CD14-positive monocyte (primary cell): ENCODE results near the gene DPP10. TPM values are rescaled to one million over a fixed set of nuclear protein-coding genes. Genes with fewer than 3 reads are reported as not detected.

Source experiments
- DNase-seq, 3 donors: peaks; one replicate each; pipeline ENCODE4 v3.0.0-alpha.2; 2011 to 2022
- H2AFZ ChIP-seq: 2 replicates; pipeline ENCODE4 v1.6.0; 2012; ENCODE audit warnings: mild to moderate bottlenecking, low read depth, low read length, inconsistent platforms; ENCODE audit not compliant: insufficient read depth, poor library complexity, severe bottlenecking
- H3K27ac ChIP-seq, 2 donors: 1 replicate in 1 of 2; 2 replicates in 1 of 2; pipeline ENCODE4 v1.5.1; 2012 to 2013; ENCODE audit warnings: low read length in 2 of 2, control low read depth in 1 of 2, inconsistent platforms in 1 of 2, low read depth in 1 of 2, mild to moderate bottlenecking in 1 of 2
- H3K27me3 ChIP-seq, 2 donors: one replicate each; pipeline versions ENCODE4 v1.6.0 to v1.6.1; 2011 to 2013; ENCODE audit warnings: low read length in 2 of 2; ENCODE audit not compliant: control insufficient read depth in 2 of 2, insufficient read depth in 2 of 2
- H3K36me3 ChIP-seq, 2 donors: replicated peaks in 1 of 2; 1 replicate in 1 of 2; 2 replicates in 1 of 2; pipeline versions ENCODE4 v1.5.1 to v1.6.1; 2012 to 2013; ENCODE audit warnings: low read length in 2 of 2, control low read depth in 1 of 2, inconsistent platforms in 1 of 2, mild to moderate bottlenecking in 1 of 2; ENCODE audit not compliant: insufficient read depth in 2 of 2, control insufficient read depth in 1 of 2
- H3K4me1 ChIP-seq, 2 donors: 1 replicate in 1 of 2; 2 replicates in 1 of 2; pipeline versions ENCODE4 v1.5.1 to v1.6.1; 2012 to 2013; ENCODE audit warnings: low read length in 2 of 2, control low read depth in 1 of 2, inconsistent platforms in 1 of 2, mild to moderate bottlenecking in 1 of 2, moderate library complexity in 1 of 2; ENCODE audit not compliant: insufficient read depth in 2 of 2, control insufficient read depth in 1 of 2
- H3K4me2 ChIP-seq: replicated peaks from 2 replicates; pipeline ENCODE3; 2012; ENCODE audit warnings: low read length, moderate library complexity, mild to moderate bottlenecking; ENCODE audit not compliant: poor library complexity, severe bottlenecking; ENCODE audit errors: extremely low read depth
- H3K4me3 ChIP-seq, 3 experiments: fragments of 200-600 bp in 1 of 3; sonication (generic) in 1 of 3; replicated peaks in 1 of 3; 1 replicate in 2 of 3; 2 replicates in 1 of 3; pipeline ENCODE4 v1.5.1; 2011 to 2013; ENCODE audit warnings: low read length in 3 of 3, mild to moderate bottlenecking in 3 of 3, control low read depth in 2 of 3, low read depth in 2 of 3, inconsistent platforms in 1 of 3, moderate library complexity in 1 of 3
- H3K79me2 ChIP-seq: 2 replicates; pipeline ENCODE4 v1.6.0; 2012; ENCODE audit warnings: mild to moderate bottlenecking, control low read depth, inconsistent platforms, low read length, moderate library complexity; ENCODE audit not compliant: insufficient read depth
- H3K9ac ChIP-seq: 2 replicates; pipeline ENCODE4 v1.6.0; 2017; ENCODE audit warnings: low read length, mild to moderate bottlenecking; ENCODE audit not compliant: insufficient read depth, poor library complexity, severe bottlenecking
- H3K9me3 ChIP-seq, 2 donors: replicated peaks in 1 of 2; 1 replicate in 1 of 2; 2 replicates in 1 of 2; pipeline versions ENCODE4 v1.5.1 to v1.6.1; 2012 to 2013; ENCODE audit warnings: low read length in 2 of 2, control low read depth in 1 of 2; ENCODE audit not compliant: control insufficient read depth in 1 of 2, insufficient read depth in 1 of 2
- H4K20me1 ChIP-seq: 2 replicates; pipeline ENCODE4 v1.6.0; 2012; ENCODE audit warnings: mild to moderate bottlenecking, low read length, control low read depth, moderate library complexity; ENCODE audit not compliant: insufficient read depth
- H3K27ac Mint-ChIP-seq, 7 donors: one replicate each; pipeline ENCODE4 v1.8.0; 2020; ENCODE audit warnings: mild to moderate bottlenecking in 7 of 7, mixed read lengths in 7 of 7, moderate library complexity in 6 of 7, inconsistent platforms in 2 of 7
- H3K27me3 Mint-ChIP-seq, 3 donors: one replicate each; pipeline ENCODE4 v1.8.0; 2021 to 2022; ENCODE audit warnings: low read depth in 3 of 3, mild to moderate bottlenecking in 3 of 3, mixed read lengths in 3 of 3, moderate library complexity in 3 of 3, inconsistent platforms in 1 of 3
- H3K36me3 Mint-ChIP-seq, 2 donors: one replicate each; pipeline ENCODE4 v1.8.0; 2020; ENCODE audit warnings: mixed read lengths in 2 of 2, inconsistent platforms in 1 of 2, mild to moderate bottlenecking in 1 of 2
- H3K4me1 Mint-ChIP-seq: one replicate; pipeline ENCODE4 v1.8.0; 2020; ENCODE audit warnings: mild to moderate bottlenecking, mixed read lengths
- H3K4me3 Mint-ChIP-seq, 2 donors: one replicate each; pipeline ENCODE4 v1.8.0; 2020; ENCODE audit warnings: mild to moderate bottlenecking in 2 of 2, mixed read lengths in 2 of 2, moderate library complexity in 1 of 2
- H3K9me3 Mint-ChIP-seq, 7 donors: one replicate each; pipeline ENCODE4 v1.8.0; 2020 to 2022; ENCODE audit warnings: mixed read lengths in 7 of 7, mild to moderate bottlenecking in 6 of 7, moderate library complexity in 6 of 7, inconsistent platforms in 2 of 7
- CTCF ChIP-seq: fragments of 200-600 bp; IDR thresholded peaks from one replicate; pipeline ENCODE4 v1.8.0; 2022; ENCODE audit warnings: antibody characterized with exemption, mild to moderate bottlenecking
- WGBS: methylation state at CpG from one replicate; pipeline ENCODE4 v1.1.5; 2013; ENCODE audit warnings: missing lambda C conversion rate; ENCODE audit not compliant: insufficient coverage; 5-methylcytosine and 5-hydroxymethylcytosine counted together
- intact Hi-C, 2 donors: fragments of 100-400 bp; cut with micrococcal nuclease; formaldehyde crosslinking; loops; one replicate each; pipeline versions ENCODE4 v1.15.0 to v1.15.1; 2023
- polyA plus RNA-seq, 3 donors: library from polyadenylated mRNA; depleted of rRNA in 1 of 3; unstranded in 2 of 3; stranded (reverse) in 1 of 3; fragments of 300-500 nt in 2 of 3; fragments of >200 nt in 1 of 3; fragmentation: Illumina TruSeq in 2 of 3; gene quantifications; 1 replicate in 2 of 3; 2 replicates in 1 of 3; pipeline ENCODE4 v1.2.3, GENCODE V29; 2012 to 2021

The DPP10 gene
- polyA plus RNA-seq, 3 donors = not detected

GRCh38 chr2:115635430-115635829, 1193.0 kb downstream of the DPP10 start:
- Histone ChIP-seq H3K79me2 (no peaks in the 10 kb centered on the region), H3K27me3 (no peaks in the 10 kb centered on the region), H3K27ac (no peak overlapping the region), H3K9ac (no peak overlapping the region), H3K4me1 (no peaks in the 10 kb centered on the region), H4K20me1 (no peaks in the 10 kb centered on the region), H3K4me3 (no peak overlapping the region), H3K9me3 (peaks cover 13% of the 10 kb centered on the region in 2 donors), H2AFZ (no peak overlapping the region), H3K36me3 (no peaks in the 10 kb centered on the region), H3K4me2 (no peak overlapping the region)
- DNase-seq = no peak
- no peaks in the 10 kb centered on the region for H3K27me3 Mint-ChIP-seq
- peaks cover 2 to 26% (median 12%) of the 10 kb centered on the region in 7 donors for H3K9me3 Mint-ChIP-seq
- H3K27ac Mint-ChIP-seq = no peak overlapping the region
- WGBS = no CpG with 5 or more reads among the region's 2 CpGs
- intact Hi-C loops = no loop called here
- no peaks in the 10 kb centered on the region for H3K4me1 Mint-ChIP-seq
- no peaks in the 10 kb centered on the region for H3K36me3 Mint-ChIP-seq
- H3K4me3 Mint-ChIP-seq = no peak overlapping the region
- no peak for TF ChIP-seq CTCF

GRCh38 chr2:115649731-115650130, 1207.3 kb downstream of the DPP10 start:
- Histone ChIP-seq H3K27me3 (no peaks in the 10 kb centered on the region), H3K9ac (no peak overlapping the region), H3K27ac (no peak overlapping the region), H3K36me3 (no peaks in the 10 kb centered on the region), H3K4me3 (no peak overlapping the region), H3K9me3 (no peaks in the 10 kb centered on the region), H3K4me2 (no peak overlapping the region), H3K4me1 (no peaks in the 10 kb centered on the region), H2AFZ (no peak overlapping the region), H3K79me2 (no peaks in the 10 kb centered on the region), H4K20me1 (no peaks in the 10 kb centered on the region)
- H3K4me1 Mint-ChIP-seq = peaks cover 3% of the 10 kb centered on the region
- H3K36me3 Mint-ChIP-seq = no peaks in the 10 kb centered on the region
- DNase-seq = no peak
- intact Hi-C loops = no loop called here
- no peak overlapping the region for H3K27ac Mint-ChIP-seq
- no peak overlapping the region for H3K4me3 Mint-ChIP-seq
- no peaks in the 10 kb centered on the region for H3K27me3 Mint-ChIP-seq
- TF ChIP-seq CTCF = no peak
- H3K9me3 Mint-ChIP-seq = peaks cover 0 to 4% (median 1%) of the 10 kb centered on the region in 7 donors
